ENCODE results near the gene RALGPS1. TPM values are rescaled to one million over a fixed set of nuclear protein-coding genes. Genes with fewer than 3 reads are reported as not detected.
A peak's percentile ranks its signal among the peaks of the same experiment; 100 is the strongest.

The RALGPS1 gene
- total and polyA plus RNA-seq, 2 donors (not counting 1 experiment from before 2014, with no cell fraction given), result 2.0 to 5.9 TPM

GRCh38 chr9:126874546-126875314 is 39.9 kb upstream of the RALGPS1 start:
- Histone ChIP-seq H3K9me3 (ENCODE audit: control insufficient read depth, insufficient read depth, low read depth, low read length) (no peaks in the 10 kb centered on the region), H4K20me1 (ENCODE audit: control insufficient read depth, extremely low read depth, insufficient read depth, low read length) (no peaks in the 10 kb centered on the region), H2AFZ (ENCODE audit: low read length) (no peak overlapping the region), H3K9ac (ENCODE audit: insufficient read depth, low read length) (no peak overlapping the region), H3K36me3 (ENCODE audit: control insufficient read depth, insufficient read depth, low read length) (no peaks in the 10 kb centered on the region), H3K4me1 (ENCODE audit: control insufficient read depth, extremely low read depth, insufficient read depth, low read length) (no peaks in the 10 kb centered on the region), H3K4me3 (replicated peaks in 1 of 4; ENCODE audit: control extremely low read depth in 1 of 4, insufficient read depth in 1 of 4, low read depth in 3 of 4, low read length in 4 of 4) (no peak overlapping the region), H3K27ac (ENCODE audit: insufficient read depth, low read length) (no peak overlapping the region), H3K4me2 (ENCODE audit: extremely low read depth, insufficient read depth, low read length) (no peak overlapping the region), H3K27me3 (ENCODE audit: control insufficient read depth, insufficient read depth, low read length) (no peaks in the 10 kb centered on the region), H3K79me2 (ENCODE audit: control insufficient read depth, insufficient read depth, low read length) (peaks cover 4% of the 10 kb centered on the region)
- no peak for TF ChIP-seq EZH2 (IDR thresholded peaks at IDR 0.05; ENCODE audit: low read length, missing control alignments)
- TF ChIP-seq CTCF (conservative IDR thresholded peaks at IDR 0.05 in 1 of 2, IDR thresholded peaks at IDR 0.05 in 1 of 2; ENCODE audit: low read depth in 1 of 2, low read length in 2 of 2), result no peak
- peak in 1 of 2 donors; percentile 47 for DNase-seq (ENCODE audit: low read depth in 2 of 2)

- Histone ChIP-seq H2AFZ (ENCODE audit: low read length) (no peak overlapping the region), H4K20me1 (ENCODE audit: control insufficient read depth, extremely low read depth, insufficient read depth, low read length) (no peaks in the 10 kb centered on the region), H3K9me3 (ENCODE audit: control insufficient read depth, insufficient read depth, low read depth, low read length) (no peaks in the 10 kb centered on the region)
These were observed 38.6 kb upstream of the RALGPS1 start for GRCh38 chr9:126875756-126876510.

More at GRCh38 chr9:126875756-126876510, 38.6 kb upstream of the RALGPS1 start:
- peaks cover 3% of the 10 kb centered on the region for H3K79me2 ChIP-seq (ENCODE audit: control insufficient read depth, insufficient read depth, low read length)
- H3K27me3 ChIP-seq (ENCODE audit: control insufficient read depth, insufficient read depth, low read length), result no peaks in the 10 kb centered on the region
- no peak overlapping the region for H3K27ac ChIP-seq (ENCODE audit: insufficient read depth, low read length)
- DNase-seq (ENCODE audit: low read depth in 2 of 2), result no peak
- no peaks in the 10 kb centered on the region for H3K4me1 ChIP-seq (ENCODE audit: control insufficient read depth, extremely low read depth, insufficient read depth, low read length)
- no peak overlapping the region for H3K4me3 ChIP-seq (replicated peaks in 1 of 4; ENCODE audit: control extremely low read depth in 1 of 4, insufficient read depth in 1 of 4, low read depth in 3 of 4, low read length in 4 of 4)
- TF ChIP-seq EZH2 (IDR thresholded peaks at IDR 0.05; ENCODE audit: low read length, missing control alignments) (no peak), CTCF (conservative IDR thresholded peaks at IDR 0.05 in 1 of 2, IDR thresholded peaks at IDR 0.05 in 1 of 2; ENCODE audit: low read depth in 1 of 2, low read length in 2 of 2) (no peak)
- peaks cover 2% of the 10 kb centered on the region for H3K36me3 ChIP-seq (ENCODE audit: control insufficient read depth, insufficient read depth, low read length)
- H3K9ac ChIP-seq (ENCODE audit: insufficient read depth, low read length), result no peak overlapping the region
- H3K4me2 ChIP-seq (ENCODE audit: extremely low read depth, insufficient read depth, low read length), result no peak overlapping the region

All from fibroblast of lung (primary cell).